ENCODE measurements around the gene ABCB11. TPM values are rescaled to one million over a fixed set of nuclear protein-coding genes. Genes with fewer than 3 reads are reported as not detected.

Gene ABCB11
- total and polyA plus RNA-seq, 10 of the 15 experiments (the other 5 are each of a cell fraction or from before 2014, with no cell fraction given) = not detected

DNA sequence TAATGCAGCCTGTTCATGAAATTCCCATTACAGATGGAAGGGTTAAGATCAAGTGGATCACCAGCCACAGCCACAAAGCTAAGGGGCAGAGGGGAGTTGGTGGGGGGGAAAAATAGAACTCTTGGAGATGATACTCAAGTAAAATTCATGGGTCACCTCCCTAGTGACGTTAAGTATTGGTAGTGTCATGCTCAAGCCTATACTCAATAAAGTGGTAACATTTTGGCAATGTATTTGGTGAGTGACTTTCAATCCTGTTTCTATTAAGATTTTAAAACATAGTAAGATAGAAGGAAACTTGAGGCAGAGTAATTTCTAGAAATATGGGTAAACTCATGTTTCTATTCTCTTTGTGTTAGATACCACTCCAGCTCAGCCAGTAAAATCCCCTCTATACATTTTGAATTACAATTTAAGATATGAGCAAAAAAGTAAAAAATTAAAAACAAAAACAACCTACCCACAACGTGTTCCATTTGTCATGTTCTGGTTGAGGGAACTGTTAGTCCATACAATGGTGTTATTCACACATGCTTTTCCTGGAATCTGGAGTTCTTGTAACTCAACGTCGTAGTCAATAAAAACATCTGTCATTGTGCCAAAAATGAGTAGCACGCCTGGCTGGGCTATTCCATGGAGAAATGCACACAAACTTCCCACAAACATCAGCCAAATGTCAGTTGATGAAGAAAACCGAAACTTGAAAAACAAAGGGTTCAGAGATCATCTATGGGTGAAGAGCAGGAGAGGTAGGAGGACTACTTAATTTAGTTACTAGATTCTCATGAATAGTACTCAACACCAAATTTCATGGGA is 18.1 kb downstream of the ABCB11 start:
- H3K36me3 ChIP-seq (ENCODE audit: control insufficient read depth in 2 of 2, insufficient read depth in 2 of 2, low read length in 1 of 2) = no peaks in the 10 kb centered on the region
- in situ Hi-C loops (cut with MboI) = no loop called here
- H3K27ac ChIP-seq (ENCODE audit: control insufficient read depth, insufficient read depth) = no peak overlapping the region
- no peak overlapping the region for H3K4me2 ChIP-seq (ENCODE audit: control insufficient read depth, insufficient read depth)
- BruUV-seq (replicated peaks) = no TSS peak
- H3K79me2 ChIP-seq (ENCODE audit: control insufficient read depth, insufficient read depth, low read length) = no peaks in the 10 kb centered on the region
- intact Hi-C loops (cut with micrococcal nuclease; ENCODE audit: unreplicated experiment) = no loop called here
- ChIA-PET SMC1A (ENCODE audit: uncharacterized antibody, unreplicated experiment) (no interaction called here), POLR2A (no interaction called here), CTCF (no interaction called here), RAD21 (ENCODE audit: unreplicated experiment) (no interaction called here)
- FAIRE-seq = no peak
- no peak for DNase-seq (ENCODE audit: low read depth, low spot score)
- H2AFZ ChIP-seq (ENCODE audit: control insufficient read depth, low read depth, low read length) = no peak overlapping the region
- no peaks in the 10 kb centered on the region for H3K9me3 ChIP-seq (replicated peaks; ENCODE audit: control insufficient read depth, insufficient read depth, low read length)
- no peaks in the 10 kb centered on the region for H4K20me1 ChIP-seq (ENCODE audit: control insufficient read depth, insufficient read depth)
- no peaks in the 10 kb centered on the region for H3K4me1 ChIP-seq (ENCODE audit: control insufficient read depth, insufficient read depth, low read length)
- no peak overlapping the region for H3K4me3 ChIP-seq
- H3K27me3 ChIP-seq (replicated peaks in 1 of 2; ENCODE audit: control insufficient read depth in 2 of 2, insufficient read depth in 2 of 2, low read length in 1 of 2) = no peaks in the 10 kb centered on the region
- ATAC-seq = no peak
- 17% methylated on average over 6 of the region's 6 CpGs for WGBS (ENCODE audit: insufficient coverage, insufficient replicate concordance, low lambda C conversion rate, missing lambda C conversion rate)
- no peak overlapping the region for H3K9ac ChIP-seq (ENCODE audit: control insufficient read depth, insufficient read depth, low read length)
- no peak for TF ChIP-seq CBX5 (IDR thresholded peaks at IDR 0.05; ENCODE audit: low read depth)
- TF ChIP-seq, protein P1, sequence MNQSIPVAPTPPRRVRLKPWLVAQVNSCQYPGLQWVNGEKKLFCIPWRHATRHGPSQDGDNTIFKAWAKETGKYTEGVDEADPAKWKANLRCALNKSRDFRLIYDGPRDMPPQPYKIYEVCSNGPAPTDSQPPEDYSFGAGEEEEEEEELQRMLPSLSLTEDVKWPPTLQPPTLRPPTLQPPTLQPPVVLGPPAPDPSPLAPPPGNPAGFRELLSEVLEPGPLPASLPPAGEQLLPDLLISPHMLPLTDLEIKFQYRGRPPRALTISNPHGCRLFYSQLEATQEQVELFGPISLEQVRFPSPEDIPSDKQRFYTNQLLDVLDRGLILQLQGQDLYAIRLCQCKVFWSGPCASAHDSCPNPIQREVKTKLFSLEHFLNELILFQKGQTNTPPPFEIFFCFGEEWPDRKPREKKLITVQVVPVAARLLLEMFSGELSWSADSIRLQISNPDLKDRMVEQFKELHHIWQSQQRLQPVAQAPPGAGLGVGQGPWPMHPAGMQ (IDR thresholded peaks at IDR 0.05; ENCODE audit: borderline replicate concordance) = no peak
- TF ChIP-seq BMI1 (IDR thresholded peaks at IDR 0.05; ENCODE audit: borderline replicate concordance) = no peak
- TF ChIP-seq, protein P2, sequence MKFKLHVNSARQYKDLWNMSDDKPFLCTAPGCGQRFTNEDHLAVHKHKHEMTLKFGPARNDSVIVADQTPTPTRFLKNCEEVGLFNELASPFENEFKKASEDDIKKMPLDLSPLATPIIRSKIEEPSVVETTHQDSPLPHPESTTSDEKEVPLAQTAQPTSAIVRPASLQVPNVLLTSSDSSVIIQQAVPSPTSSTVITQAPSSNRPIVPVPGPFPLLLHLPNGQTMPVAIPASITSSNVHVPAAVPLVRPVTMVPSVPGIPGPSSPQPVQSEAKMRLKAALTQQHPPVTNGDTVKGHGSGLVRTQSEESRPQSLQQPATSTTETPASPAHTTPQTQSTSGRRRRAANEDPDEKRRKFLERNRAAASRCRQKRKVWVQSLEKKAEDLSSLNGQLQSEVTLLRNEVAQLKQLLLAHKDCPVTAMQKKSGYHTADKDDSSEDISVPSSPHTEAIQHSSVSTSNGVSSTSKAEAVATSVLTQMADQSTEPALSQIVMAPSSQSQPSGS (IDR thresholded peaks at IDR 0.05; ENCODE audit: low read length) = no peak
- TF ChIP-seq RB1 (IDR thresholded peaks at IDR 0.05; ENCODE audit: borderline replicate concordance) = no peak
- TF ChIP-seq MYB (IDR thresholded peaks at IDR 0.05; ENCODE audit: borderline replicate concordance, low read depth, low read length) = no peak
- TF ChIP-seq, protein P3, sequence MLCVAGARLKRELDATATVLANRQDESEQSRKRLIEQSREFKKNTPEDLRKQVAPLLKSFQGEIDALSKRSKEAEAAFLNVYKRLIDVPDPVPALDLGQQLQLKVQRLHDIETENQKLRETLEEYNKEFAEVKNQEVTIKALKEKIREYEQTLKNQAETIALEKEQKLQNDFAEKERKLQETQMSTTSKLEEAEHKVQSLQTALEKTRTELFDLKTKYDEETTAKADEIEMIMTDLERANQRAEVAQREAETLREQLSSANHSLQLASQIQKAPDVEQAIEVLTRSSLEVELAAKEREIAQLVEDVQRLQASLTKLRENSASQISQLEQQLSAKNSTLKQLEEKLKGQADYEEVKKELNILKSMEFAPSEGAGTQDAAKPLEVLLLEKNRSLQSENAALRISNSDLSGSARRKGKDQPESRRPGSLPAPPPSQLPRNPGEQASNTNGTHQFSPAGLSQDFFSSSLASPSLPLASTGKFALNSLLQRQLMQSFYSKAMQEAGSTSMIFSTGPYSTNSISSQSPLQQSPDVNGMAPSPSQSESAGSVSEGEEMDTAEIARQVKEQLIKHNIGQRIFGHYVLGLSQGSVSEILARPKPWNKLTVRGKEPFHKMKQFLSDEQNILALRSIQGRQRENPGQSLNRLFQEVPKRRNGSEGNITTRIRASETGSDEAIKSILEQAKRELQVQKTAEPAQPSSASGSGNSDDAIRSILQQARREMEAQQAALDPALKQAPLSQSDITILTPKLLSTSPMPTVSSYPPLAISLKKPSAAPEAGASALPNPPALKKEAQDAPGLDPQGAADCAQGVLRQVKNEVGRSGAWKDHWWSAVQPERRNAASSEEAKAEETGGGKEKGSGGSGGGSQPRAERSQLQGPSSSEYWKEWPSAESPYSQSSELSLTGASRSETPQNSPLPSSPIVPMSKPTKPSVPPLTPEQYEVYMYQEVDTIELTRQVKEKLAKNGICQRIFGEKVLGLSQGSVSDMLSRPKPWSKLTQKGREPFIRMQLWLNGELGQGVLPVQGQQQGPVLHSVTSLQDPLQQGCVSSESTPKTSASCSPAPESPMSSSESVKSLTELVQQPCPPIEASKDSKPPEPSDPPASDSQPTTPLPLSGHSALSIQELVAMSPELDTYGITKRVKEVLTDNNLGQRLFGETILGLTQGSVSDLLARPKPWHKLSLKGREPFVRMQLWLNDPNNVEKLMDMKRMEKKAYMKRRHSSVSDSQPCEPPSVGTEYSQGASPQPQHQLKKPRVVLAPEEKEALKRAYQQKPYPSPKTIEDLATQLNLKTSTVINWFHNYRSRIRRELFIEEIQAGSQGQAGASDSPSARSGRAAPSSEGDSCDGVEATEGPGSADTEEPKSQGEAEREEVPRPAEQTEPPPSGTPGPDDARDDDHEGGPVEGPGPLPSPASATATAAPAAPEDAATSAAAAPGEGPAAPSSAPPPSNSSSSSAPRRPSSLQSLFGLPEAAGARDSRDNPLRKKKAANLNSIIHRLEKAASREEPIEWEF (IDR thresholded peaks at IDR 0.05; ENCODE audit: insufficient replicate concordance, low read depth, low read length) = no peak
- TF ChIP-seq SUPT20H (IDR thresholded peaks at IDR 0.05; ENCODE audit: borderline replicate concordance, control insufficient read depth, low read depth, low read length) = no peak
- TF ChIP-seq EGR1 (IDR thresholded peaks at IDR 0.05; ENCODE audit: borderline replicate concordance in 1 of 2, low read depth in 2 of 2, low read length in 2 of 2) = no peak
- TF ChIP-seq MYC (IDR thresholded peaks at IDR 0.05; ENCODE audit: insufficient read depth, insufficient read length, insufficient replicate concordance, low read length, severe bottlenecking) = no peak
- no peak for TF ChIP-seq NFIC (IDR thresholded peaks at IDR 0.05; ENCODE audit: low read depth, low read length)

All from GM12878 (cell line).